ENCODE data around the gene MYBBP1A. TPM values are rescaled to one million over a fixed set of nuclear protein-coding genes. Genes with fewer than 3 reads are reported as not detected.

The MYBBP1A gene
- total and polyA plus RNA-seq, 2 of the 13 experiments (the other 11 are each of a cell fraction or from before 2014, with no cell fraction given) = 18.6 to 54.8 TPM

GRCh38 chr17:4554997-4555799 lies at the start of gene MYBBP1A (continued):
- peak; percentile 25; the same call in 1 of the 2 replicates for TF ChIP-seq ZBTB40 (IDR thresholded peaks at IDR 0.05)
- TF ChIP-seq ZBTB40 (CRISPR knock-in tag; IDR thresholded peaks at IDR 0.05) = peak; percentile 80
- peak; percentile 49; the same call in 1 of the 2 replicates for TF ChIP-seq MEIS2 (CRISPR knock-in tag; IDR thresholded peaks at IDR 0.05)
- TF ChIP-seq ZNF644 (CRISPR knock-in tag; IDR thresholded peaks at IDR 0.05; ENCODE audit: low read depth) = no peak
- no peak for TF ChIP-seq PRPF4 (IDR thresholded peaks at IDR 0.05; ENCODE audit: low read depth, low read length, poor library complexity, severe bottlenecking)
- no peak; the same call in 1 of the 2 replicates for TF ChIP-seq IRF9 (CRISPR knock-in tag; IDR thresholded peaks at IDR 0.05; ENCODE audit: borderline replicate concordance)
- TF ChIP-seq ZNF264 (CRISPR knock-in tag; IDR thresholded peaks at IDR 0.05) = no peak; the same call in 1 of the 2 replicates
- no peak for TF ChIP-seq ZNF296 (CRISPR knock-in tag; conservative IDR thresholded peaks at IDR 0.05)
- no peak for TF ChIP-seq ISL2 (CRISPR knock-in tag; IDR thresholded peaks at IDR 0.05)
- TF ChIP-seq ZFP62 (CRISPR knock-in tag; IDR thresholded peaks at IDR 0.05) = no peak
- TF ChIP-seq ZFP41 (CRISPR knock-in tag; IDR thresholded peaks at IDR 0.05; ENCODE audit: borderline replicate concordance) = peak; percentile 59; the same call in 1 of the 2 replicates
- peak; percentile 61 for TF ChIP-seq ESRRA (CRISPR knock-in tag; IDR thresholded peaks at IDR 0.05; ENCODE audit: low read depth)
- peak; percentile 24; the same call in 1 of the 2 replicates for TF ChIP-seq ARID2 (CRISPR knock-in tag; IDR thresholded peaks at IDR 0.05; ENCODE audit: borderline replicate concordance)
- TF ChIP-seq E2F5 (CRISPR knock-in tag; conservative IDR thresholded peaks at IDR 0.05) = no peak
- peak; percentile 56; the same call in 1 of the 2 replicates for TF ChIP-seq KMT2A (CRISPR knock-in tag; IDR thresholded peaks at IDR 0.05)
- TF ChIP-seq PAWR (CRISPR knock-in tag; IDR thresholded peaks at IDR 0.05; ENCODE audit: borderline replicate concordance) = no peak; the same call in 1 of the 2 replicates
